HepG2 (cell line): ENCODE data around the gene PEX10. TPM values are rescaled to one million over a fixed set of nuclear protein-coding genes. Genes with fewer than 3 reads are reported as not detected.

Experiments
- CBFB ChIP-seq: sonication (generic); formaldehyde crosslinking; IDR thresholded peaks from 2 replicates; pipeline ENCODE4 v1.4.0; 2020; ENCODE audit warnings: missing genetic modification reagents
- CHD2 ChIP-seq: IDR thresholded peaks from 2 replicates; pipeline ENCODE4 v1.6.1; 2011; ENCODE audit warnings: low read depth, low read length, improper control_type of control experiment
- KDM1A ChIP-seq: IDR thresholded peaks from 2 replicates; pipeline ENCODE4 v1.6.1; 2016; ENCODE audit warnings: missing compliant biosample characterization
- PHF20 ChIP-seq: sonication (generic); formaldehyde crosslinking; IDR thresholded peaks from 2 replicates; pipeline ENCODE4 v1.5.0; 2020; ENCODE audit warnings: mild to moderate bottlenecking, missing genetic modification reagents
- POLR2A ChIP-seq, 2 experiments: IDR thresholded peaks; 2 replicates each; pipeline ENCODE4 v1.6.1; 2011; ENCODE audit warnings: low read depth in 2 of 2, low read length in 2 of 2, mild to moderate bottlenecking in 1 of 2, moderate library complexity in 1 of 2; ENCODE audit not compliant: insufficient read depth in 1 of 2
- RARG ChIP-seq: sonication (generic); formaldehyde crosslinking; IDR thresholded peaks from 2 replicates; pipeline ENCODE4 v1.4.0; 2020; ENCODE audit warnings: low read depth, mild to moderate bottlenecking, missing genetic modification reagents
- RBM39 ChIP-seq: fragments of 200-400 bp; formaldehyde crosslinking; IDR thresholded peaks from one replicate; pipeline ENCODE4 v1.6.1; 2018; ENCODE audit warnings: antibody characterized with exemption, mild to moderate bottlenecking, low read depth, low read length; ENCODE audit not compliant: poor library complexity, severe bottlenecking
- RORA ChIP-seq: sonication (generic); formaldehyde crosslinking; IDR thresholded peaks from 2 replicates; pipeline ENCODE4 v1.5.0; 2020; ENCODE audit warnings: mild to moderate bottlenecking, missing genetic modification reagents, moderate library complexity
- SIN3A ChIP-seq: IDR thresholded peaks from 2 replicates; pipeline ENCODE4 v1.6.1; 2011; ENCODE audit warnings: low read depth, mild to moderate bottlenecking, control low read depth, low read length, borderline replicate concordance
- SNAPC2 ChIP-seq: sonication (generic); formaldehyde crosslinking; IDR thresholded peaks from 2 replicates; pipeline ENCODE4 v1.8.1; 2022; ENCODE audit warnings: mild to moderate bottlenecking, missing genetic modification reagents
- U2AF1 ChIP-seq: fragments of 200-400 bp; formaldehyde crosslinking; optimal IDR thresholded peaks from 2 replicates; pipeline ENCODE3; 2017; ENCODE audit warnings: mild to moderate bottlenecking, low read depth, low read length
- ZNF460 ChIP-seq: sonication (generic); formaldehyde crosslinking; IDR thresholded peaks from 2 replicates; pipeline ENCODE4 v1.5.1; 2020; ENCODE audit warnings: missing genetic modification reagents, mild to moderate bottlenecking, borderline replicate concordance
- ZNF468 ChIP-seq: sonication (generic); formaldehyde crosslinking; IDR thresholded peaks from 2 replicates; pipeline ENCODE4 v1.8.0; 2022; ENCODE audit warnings: mild to moderate bottlenecking, moderate library complexity, missing genetic modification reagents
- ZNF598 ChIP-seq: sonication (generic); formaldehyde crosslinking; IDR thresholded peaks from 2 replicates; pipeline ENCODE4 v1.5.1; 2020; ENCODE audit warnings: mild to moderate bottlenecking, missing genetic modification reagents, borderline replicate concordance
- ZSCAN21 ChIP-seq: sonication (generic); formaldehyde crosslinking; IDR thresholded peaks from 2 replicates; pipeline ENCODE4 v1.8.0; 2022; ENCODE audit warnings: mild to moderate bottlenecking, missing genetic modification reagents, moderate library complexity, borderline replicate concordance
- ZSCAN25 ChIP-seq: sonication (generic); formaldehyde crosslinking; IDR thresholded peaks from 2 replicates; pipeline ENCODE4 v1.8.0; 2022; ENCODE audit warnings: mild to moderate bottlenecking, missing genetic modification reagents
- polyA plus RNA-seq, 8 experiments: library from polyadenylated mRNA; depleted of rRNA in 3 of 8; stranded (reverse) in 7 of 8; unstranded in 1 of 8; fragments of >200 nt; fragmentation: Illumina TruSeq in 4 of 8; extraction: Trizol in 4 of 8; gene quantifications; 2 replicates each; pipeline versions ENCODE4 v1.2.1 to v1.2.3, GENCODE V29; 2011 to 2016; ENCODE audit warnings: low read depth in 4 of 8, missing spikeins in 1 of 8, mixed read lengths in 1 of 8; ENCODE audit not compliant: insufficient read depth in 1 of 8
- total RNA-seq, 5 experiments: library from RNA; depleted of rRNA; stranded (reverse); fragments of >200 nt; fragmentation: Illumina TruSeq; extraction: Trizol; gene quantifications; 2 replicates each; pipeline ENCODE4 v1.2.3, GENCODE V29; 2016; ENCODE audit warnings: low read depth in 1 of 5
- TF ChIP-seq, protein P1 (sequence below): sonication (generic); formaldehyde crosslinking; conservative IDR thresholded peaks from 2 replicates; pipeline ENCODE4 v1.8.0; 2022; ENCODE audit warnings: missing genetic modification reagents
- TF ChIP-seq, protein P2 (sequence below): sonication (generic); formaldehyde crosslinking; IDR thresholded peaks from 2 replicates; pipeline ENCODE4 v1.5.1; 2020; ENCODE audit warnings: mild to moderate bottlenecking, missing genetic modification reagents
- TF ChIP-seq, protein P3 (sequence below): sonication (generic); formaldehyde crosslinking; IDR thresholded peaks from 2 replicates; pipeline ENCODE4 v1.5.0; 2020; ENCODE audit warnings: mild to moderate bottlenecking, missing genetic modification reagents
- TF ChIP-seq, protein P4 (sequence below): sonication (generic); formaldehyde crosslinking; IDR thresholded peaks from 2 replicates; pipeline ENCODE4 v1.4.0; 2020; ENCODE audit warnings: low read depth, mild to moderate bottlenecking, missing genetic modification reagents

PEX10 gene
- total and polyA plus RNA-seq, 2 of the 13 experiments (the other 11 are each of a cell fraction or from before 2014, with no cell fraction given): 16.1 to 39.6 TPM

DNA sequence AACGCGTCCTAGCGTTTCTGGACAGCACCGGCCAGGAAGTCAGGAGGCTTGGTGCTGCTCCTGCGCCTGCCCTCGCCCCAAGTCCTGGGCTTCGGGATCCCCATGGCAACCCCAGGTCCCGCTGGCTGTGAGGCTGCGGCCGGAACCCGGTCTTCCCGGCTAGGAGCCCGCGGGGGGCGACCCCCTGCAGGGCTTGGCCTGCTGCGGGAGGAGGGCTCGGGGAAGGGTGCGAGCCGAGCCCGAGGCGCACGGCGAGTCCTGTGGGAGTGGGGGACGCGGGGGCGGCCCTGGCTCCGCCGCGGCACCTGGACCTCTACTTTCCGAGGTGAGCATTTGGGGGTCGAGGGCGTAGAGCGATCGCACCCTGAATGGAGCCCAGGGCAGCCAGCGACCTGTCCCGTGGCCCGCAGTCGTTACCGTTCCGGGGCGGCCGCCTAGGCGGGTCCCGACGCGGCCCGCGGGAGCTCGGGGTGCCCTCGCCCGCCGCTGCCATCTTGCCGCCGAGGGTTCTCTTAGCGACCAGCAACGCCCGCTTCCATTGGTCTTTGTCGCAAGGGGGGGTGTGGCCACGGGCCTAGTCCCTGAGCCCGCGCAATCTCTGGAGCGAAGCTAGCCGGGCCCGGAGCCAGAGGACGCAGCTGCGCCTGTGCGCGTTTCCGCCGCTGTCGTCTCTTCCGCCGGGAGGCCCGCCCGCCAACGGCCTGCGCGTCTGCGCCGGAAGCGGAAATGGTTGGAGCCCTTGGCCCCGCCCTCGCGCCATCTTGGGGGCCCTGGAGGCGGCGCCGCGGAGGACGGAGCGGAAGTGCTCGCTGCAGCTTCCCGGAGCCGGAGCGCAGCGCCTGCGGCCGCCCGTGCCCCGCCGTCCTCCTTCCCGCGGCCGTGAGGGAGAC is 21.1 kb downstream of the PEX10 start, which contains the start of the genes MORN1 and RER1 (continued):
- TF ChIP-seq, protein P1, sequence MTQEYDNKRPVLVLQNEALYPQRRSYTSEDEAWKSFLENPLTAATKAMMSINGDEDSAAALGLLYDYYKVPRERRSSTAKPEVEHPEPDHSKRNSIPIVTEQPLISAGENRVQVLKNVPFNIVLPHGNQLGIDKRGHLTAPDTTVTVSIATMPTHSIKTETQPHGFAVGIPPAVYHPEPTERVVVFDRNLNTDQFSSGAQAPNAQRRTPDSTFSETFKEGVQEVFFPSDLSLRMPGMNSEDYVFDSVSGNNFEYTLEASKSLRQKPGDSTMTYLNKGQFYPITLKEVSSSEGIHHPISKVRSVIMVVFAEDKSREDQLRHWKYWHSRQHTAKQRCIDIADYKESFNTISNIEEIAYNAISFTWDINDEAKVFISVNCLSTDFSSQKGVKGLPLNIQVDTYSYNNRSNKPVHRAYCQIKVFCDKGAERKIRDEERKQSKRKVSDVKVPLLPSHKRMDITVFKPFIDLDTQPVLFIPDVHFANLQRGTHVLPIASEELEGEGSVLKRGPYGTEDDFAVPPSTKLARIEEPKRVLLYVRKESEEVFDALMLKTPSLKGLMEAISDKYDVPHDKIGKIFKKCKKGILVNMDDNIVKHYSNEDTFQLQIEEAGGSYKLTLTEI (CRISPR knock-in tag): no peak
- TF ChIP-seq U2AF1: no peak
- no peak for TF ChIP-seq KDM1A (CRISPR knock-in tag)
- peak; percentile 82 for TF ChIP-seq CBFB
- no peak for TF ChIP-seq ZNF468 (CRISPR knock-in tag)
- peak; percentile 62; the same call in 1 of the 2 replicates for TF ChIP-seq ZSCAN21
- 0 out of 2 replicates have a peak, but pooled peaks have one; percentile 46 for TF ChIP-seq CHD2
- TF ChIP-seq, protein P2, sequence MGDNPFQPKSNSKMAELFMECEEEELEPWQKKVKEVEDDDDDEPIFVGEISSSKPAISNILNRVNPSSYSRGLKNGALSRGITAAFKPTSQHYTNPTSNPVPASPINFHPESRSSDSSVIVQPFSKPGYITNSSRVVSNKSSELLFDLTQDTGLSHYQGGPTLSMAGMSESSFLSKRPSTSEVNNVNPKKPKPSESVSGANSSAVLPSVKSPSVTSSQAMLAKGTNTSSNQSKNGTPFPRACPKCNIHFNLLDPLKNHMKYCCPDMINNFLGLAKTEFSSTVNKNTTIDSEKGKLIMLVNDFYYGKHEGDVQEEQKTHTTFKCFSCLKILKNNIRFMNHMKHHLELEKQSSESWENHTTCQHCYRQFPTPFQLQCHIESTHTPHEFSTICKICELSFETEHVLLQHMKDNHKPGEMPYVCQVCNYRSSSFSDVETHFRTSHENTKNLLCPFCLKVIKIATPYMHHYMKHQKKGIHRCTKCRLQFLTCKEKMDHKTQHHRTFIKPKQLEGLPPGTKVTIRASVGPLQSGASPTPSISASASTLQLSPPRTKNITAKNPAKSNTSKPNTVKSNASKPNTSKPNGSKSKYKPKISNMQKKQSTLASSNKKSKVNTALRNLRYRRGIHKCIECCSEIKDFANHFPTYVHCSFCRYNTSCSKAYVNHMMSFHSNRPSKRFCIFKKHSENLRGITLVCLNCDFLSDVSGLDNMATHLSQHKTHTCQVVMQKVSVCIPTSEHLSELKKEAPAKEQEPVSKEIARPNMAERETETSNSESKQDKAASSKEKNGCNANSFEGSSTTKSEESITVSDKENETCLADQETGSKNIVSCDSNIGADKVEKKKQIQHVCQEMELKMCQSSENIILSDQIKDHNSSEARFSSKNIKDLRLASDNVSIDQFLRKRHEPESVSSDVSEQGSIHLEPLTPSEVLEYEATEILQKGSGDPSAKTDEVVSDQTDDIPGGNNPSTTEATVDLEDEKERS (CRISPR knock-in tag): no peak
- peak; percentile 89; the same call in 1 of the 2 replicates for TF ChIP-seq SIN3A
- no peak for TF ChIP-seq SNAPC2
- no peak for TF ChIP-seq ZNF598 (CRISPR knock-in tag)
- no peak for TF ChIP-seq RORA (CRISPR knock-in tag)
- TF ChIP-seq, protein P3, sequence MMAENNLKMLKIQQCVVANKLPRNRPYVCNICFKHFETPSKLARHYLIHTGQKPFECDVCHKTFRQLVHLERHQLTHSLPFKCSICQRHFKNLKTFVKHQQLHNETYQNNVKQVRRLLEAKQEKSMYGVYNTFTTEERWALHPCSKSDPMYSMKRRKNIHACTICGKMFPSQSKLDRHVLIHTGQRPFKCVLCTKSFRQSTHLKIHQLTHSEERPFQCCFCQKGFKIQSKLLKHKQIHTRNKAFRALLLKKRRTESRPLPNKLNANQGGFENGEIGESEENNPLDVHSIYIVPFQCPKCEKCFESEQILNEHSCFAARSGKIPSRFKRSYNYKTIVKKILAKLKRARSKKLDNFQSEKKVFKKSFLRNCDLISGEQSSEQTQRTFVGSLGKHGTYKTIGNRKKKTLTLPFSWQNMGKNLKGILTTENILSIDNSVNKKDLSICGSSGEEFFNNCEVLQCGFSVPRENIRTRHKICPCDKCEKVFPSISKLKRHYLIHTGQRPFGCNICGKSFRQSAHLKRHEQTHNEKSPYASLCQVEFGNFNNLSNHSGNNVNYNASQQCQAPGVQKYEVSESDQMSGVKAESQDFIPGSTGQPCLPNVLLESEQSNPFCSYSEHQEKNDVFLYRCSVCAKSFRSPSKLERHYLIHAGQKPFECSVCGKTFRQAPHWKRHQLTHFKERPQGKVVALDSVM (CRISPR knock-in tag): peak; percentile 14; the same call in 1 of the 2 replicates
- peak in 1 of 2 experiments; percentile 65; a peak in 2 of 4 replicates for TF ChIP-seq POLR2A (IDR thresholded peaks at IDR 0.05; ENCODE audit: insufficient read depth in 1 of 2, low read depth in 2 of 2, low read length in 2 of 2)
- no peak for TF ChIP-seq ZSCAN25 (CRISPR knock-in tag)
- peak; percentile 42 for TF ChIP-seq RBM39
- TF ChIP-seq PHF20 (CRISPR knock-in tag): peak; percentile 93
- TF ChIP-seq, protein P4, sequence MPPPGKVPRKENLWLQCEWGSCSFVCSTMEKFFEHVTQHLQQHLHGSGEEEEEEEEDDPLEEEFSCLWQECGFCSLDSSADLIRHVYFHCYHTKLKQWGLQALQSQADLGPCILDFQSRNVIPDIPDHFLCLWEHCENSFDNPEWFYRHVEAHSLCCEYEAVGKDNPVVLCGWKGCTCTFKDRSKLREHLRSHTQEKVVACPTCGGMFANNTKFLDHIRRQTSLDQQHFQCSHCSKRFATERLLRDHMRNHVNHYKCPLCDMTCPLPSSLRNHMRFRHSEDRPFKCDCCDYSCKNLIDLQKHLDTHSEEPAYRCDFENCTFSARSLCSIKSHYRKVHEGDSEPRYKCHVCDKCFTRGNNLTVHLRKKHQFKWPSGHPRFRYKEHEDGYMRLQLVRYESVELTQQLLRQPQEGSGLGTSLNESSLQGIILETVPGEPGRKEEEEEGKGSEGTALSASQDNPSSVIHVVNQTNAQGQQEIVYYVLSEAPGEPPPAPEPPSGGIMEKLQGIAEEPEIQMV (CRISPR knock-in tag): peak; percentile 23; the same call in 1 of the 2 replicates
- TF ChIP-seq ZNF460 (CRISPR knock-in tag): 0 out of 2 replicates have a peak, but pooled peaks have one; percentile 40
- no peak for TF ChIP-seq RARG (CRISPR knock-in tag)
